Spleen (tissue), 11 donors: Measurements from ENCODE around the gene OXTR. TPM values are rescaled to one million over a fixed set of nuclear protein-coding genes. Genes with fewer than 3 reads are reported as not detected.

Source experiments
- DNase-seq: peaks from one replicate; pipeline ENCODE4 v3.0.0-alpha.2; 2020
- H3K27ac ChIP-seq, 8 donors: fragments of 200-600 bp; sonication (generic) in 7 of 8; 1 replicate in 4 of 8; 2 replicates in 4 of 8; pipeline versions ENCODE4 v1.5.0 to v1.8.0; 2016 to 2021; ENCODE audit warnings: inconsistent platforms in 4 of 8, mild to moderate bottlenecking in 4 of 8, moderate library complexity in 1 of 8
- H3K27me3 ChIP-seq, 7 donors: fragments of 200-600 bp; sonication (generic) in 6 of 7; replicated peaks in 1 of 7; 1 replicate in 4 of 7; 2 replicates in 3 of 7; pipeline versions ENCODE4 v1.5.0 to v1.8.0; 2016 to 2021; ENCODE audit warnings: inconsistent platforms in 3 of 7, mild to moderate bottlenecking in 1 of 7
- H3K36me3 ChIP-seq, 6 donors: fragments of 200-600 bp; sonication (generic) in 5 of 6; 1 replicate in 4 of 6; 2 replicates in 2 of 6; pipeline versions ENCODE4 v1.5.0 to v1.8.0; 2016 to 2021; ENCODE audit warnings: inconsistent platforms in 2 of 6
- H3K4me1 ChIP-seq, 6 donors: fragments of 200-600 bp; sonication (generic) in 5 of 6; 1 replicate in 3 of 6; 2 replicates in 3 of 6; pipeline versions ENCODE4 v1.5.0 to v1.8.0; 2016 to 2021; ENCODE audit warnings: inconsistent platforms in 3 of 6
- H3K4me3 ChIP-seq, 8 donors: fragments of 200-600 bp; sonication (generic) in 7 of 8; 1 replicate in 4 of 8; 2 replicates in 4 of 8; pipeline versions ENCODE4 v1.5.0 to v1.8.0; 2016 to 2021; ENCODE audit warnings: inconsistent platforms in 4 of 8, mild to moderate bottlenecking in 4 of 8, moderate library complexity in 2 of 8
- H3K9me3 ChIP-seq, 8 donors: fragments of 200-600 bp; sonication (generic) in 7 of 8; 1 replicate in 4 of 8; 2 replicates in 4 of 8; pipeline versions ENCODE4 v1.5.0 to v1.8.0; 2016 to 2021; ENCODE audit warnings: inconsistent platforms in 4 of 8
- POLR2A ChIP-seq, 3 donors: fragments of 450-650 bp; IDR thresholded peaks; one replicate each; pipeline ENCODE4 v1.5.1; 2017; ENCODE audit warnings: antibody characterized with exemption in 3 of 3, mild to moderate bottlenecking in 1 of 3
- POLR2AphosphoS5 ChIP-seq, 3 donors: sonication (generic); formaldehyde crosslinking; IDR thresholded peaks; one replicate each; pipeline ENCODE4 v1.5.1; 2017; ENCODE audit warnings: antibody characterized with exemption in 3 of 3
- WGBS, 5 donors: extraction: QIAGEN DNeasy Blood & Tissue Kit in 3 of 5; methylation state at CpG; one replicate each; pipeline versions ENCODE4 v1.1.5 to v1.1.7; 2013 to 2018; 5-methylcytosine and 5-hydroxymethylcytosine counted together
- intact Hi-C: fragments of 100-400 bp; cut with DNase I; formaldehyde crosslinking; loops from one replicate; pipeline ENCODE4 v1.15.0; 2023; ENCODE audit warnings: low total_unique reads
- polyA plus RNA-seq, 3 donors: library from polyadenylated mRNA; stranded (reverse); fragments of 200-250 nt; gene quantifications; one replicate each; pipeline ENCODE4 v1.2.1, GENCODE V29; 2013
- total RNA-seq, 7 donors: library from RNA; depleted of rRNA in 3 of 7; stranded (reverse); fragments of >200 nt in 3 of 7; fragmentation: NEBNext Ultra II Directional in 4 of 7; extraction: Animal tissue kit (Norgen Biotek cat#: 25700) in 4 of 7; gene quantifications; one replicate each; pipeline versions ENCODE4 v1.1.0 to v1.2.1, GENCODE V29; 2016 to 2021
- TF ChIP-seq, protein P1 (sequence below), 11 experiments: fragments of 200-600 bp in 7 of 11; fragments of 450-650 bp in 4 of 11; sonication (generic) in 4 of 11; IDR thresholded peaks in 8 of 11; conservative IDR thresholded peaks in 3 of 11; 1 replicate in 7 of 11; 2 replicates in 4 of 11; pipeline versions ENCODE4 v1.4.0 to v1.8.0; 2016 to 2021; ENCODE audit warnings: antibody characterized with exemption in 11 of 11, inconsistent platforms in 4 of 11, mild to moderate bottlenecking in 1 of 11
- donor health status: healthy with polysubstance abuse.
- donor health status: DM: no; HTN: no; CAD: no; lungs with moderate emphysema.
- donor health status: DM: no; HTN: no; CAD: no.
- donor health status: Bipolar disorder and iron deficiency.
- donor health status: healthy.
- donor health status: DM: no; HTN: no; CAD: no.
- donor health status: DM: yes; HTN: yes; CAD: no.

Gene OXTR
- total and polyA plus RNA-seq, 10 donors, result 0.19 to 1.4 (median 0.43) TPM

DNA sequence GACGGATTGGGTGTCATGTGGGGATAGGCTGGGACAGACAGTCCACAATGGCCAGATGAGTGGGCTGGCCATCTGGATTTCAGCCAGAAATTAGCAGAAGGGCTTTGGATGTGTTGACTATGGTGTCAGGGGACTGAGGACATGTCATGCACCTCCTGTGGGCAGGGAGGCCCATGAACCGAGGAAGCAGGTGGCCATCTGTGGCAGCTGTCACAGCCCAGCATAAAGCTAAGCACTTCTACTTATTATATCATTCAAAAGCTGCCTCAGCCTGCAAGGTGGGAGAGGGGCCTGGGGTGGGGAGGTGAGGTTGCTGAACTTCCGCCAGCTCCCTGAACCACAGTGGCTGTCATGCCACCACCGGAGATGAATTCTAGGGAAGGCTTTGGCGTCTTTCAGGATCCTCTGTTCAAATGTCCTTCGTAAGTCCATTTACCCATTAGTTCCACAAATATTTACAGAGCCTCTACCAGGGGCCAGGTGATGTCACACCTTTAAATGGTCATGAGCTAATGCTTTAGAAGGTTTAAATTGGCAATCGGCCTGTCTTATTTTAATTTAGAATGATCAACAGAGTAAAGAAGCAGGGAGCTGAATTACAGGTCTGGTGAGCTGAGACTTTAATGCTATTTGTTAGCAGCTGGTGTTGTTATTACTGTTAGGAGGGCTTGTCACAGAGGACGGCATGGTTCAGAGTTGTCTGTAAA lies 59.5 kb downstream of the OXTR start:
- TF ChIP-seq POLR2AphosphoS5 (IDR thresholded peaks at IDR 0.05) (no peak), POLR2A (IDR thresholded peaks at IDR 0.05) (no peak)
- TF ChIP-seq, protein P1, sequence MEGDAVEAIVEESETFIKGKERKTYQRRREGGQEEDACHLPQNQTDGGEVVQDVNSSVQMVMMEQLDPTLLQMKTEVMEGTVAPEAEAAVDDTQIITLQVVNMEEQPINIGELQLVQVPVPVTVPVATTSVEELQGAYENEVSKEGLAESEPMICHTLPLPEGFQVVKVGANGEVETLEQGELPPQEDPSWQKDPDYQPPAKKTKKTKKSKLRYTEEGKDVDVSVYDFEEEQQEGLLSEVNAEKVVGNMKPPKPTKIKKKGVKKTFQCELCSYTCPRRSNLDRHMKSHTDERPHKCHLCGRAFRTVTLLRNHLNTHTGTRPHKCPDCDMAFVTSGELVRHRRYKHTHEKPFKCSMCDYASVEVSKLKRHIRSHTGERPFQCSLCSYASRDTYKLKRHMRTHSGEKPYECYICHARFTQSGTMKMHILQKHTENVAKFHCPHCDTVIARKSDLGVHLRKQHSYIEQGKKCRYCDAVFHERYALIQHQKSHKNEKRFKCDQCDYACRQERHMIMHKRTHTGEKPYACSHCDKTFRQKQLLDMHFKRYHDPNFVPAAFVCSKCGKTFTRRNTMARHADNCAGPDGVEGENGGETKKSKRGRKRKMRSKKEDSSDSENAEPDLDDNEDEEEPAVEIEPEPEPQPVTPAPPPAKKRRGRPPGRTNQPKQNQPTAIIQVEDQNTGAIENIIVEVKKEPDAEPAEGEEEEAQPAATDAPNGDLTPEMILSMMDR (IDR thresholded peaks at IDR 0.05 in 8 of 11, conservative IDR thresholded peaks at IDR 0.05 in 3 of 11), result no peak
- DNase-seq, result peak; percentile 42
- WGBS, 5 donors, result 79 to 88% (median 83%) methylated on average over 8 of the region's 8 CpGs
- Histone ChIP-seq H3K4me3 (no peak overlapping the region), H3K27me3 (no peaks in the 10 kb centered on the region), H3K4me1 (no peaks in the 10 kb centered on the region), H3K36me3 (no peaks in the 10 kb centered on the region), H3K27ac (no peak overlapping the region), H3K9me3 (peaks cover 0 to 22% (median 9%) of the 10 kb centered on the region in 8 donors)
- intact Hi-C loops, result no loop called here

DNA sequence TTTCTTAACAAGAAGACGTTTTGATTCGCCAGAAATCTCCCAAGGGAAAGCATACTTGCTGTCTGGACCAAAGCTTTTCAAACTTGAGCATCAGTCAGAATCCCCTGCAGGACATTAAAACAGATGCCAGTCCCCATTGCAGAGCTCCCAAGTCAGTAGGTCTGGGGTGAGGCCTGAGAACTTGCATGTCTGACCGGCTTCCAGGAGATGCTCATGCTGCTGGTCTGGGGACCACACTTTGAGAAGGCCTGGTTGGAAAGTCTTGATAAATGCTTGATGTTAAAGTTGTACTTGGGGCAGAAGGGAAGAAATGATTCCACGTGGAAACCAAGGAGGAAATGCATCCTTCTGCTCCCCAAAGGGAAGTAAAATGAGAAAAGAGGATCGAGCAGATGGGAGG lies 60.1 kb downstream of the OXTR start:
- H3K4me3 ChIP-seq, result no peak overlapping the region
- TF ChIP-seq POLR2A (IDR thresholded peaks at IDR 0.05), result no peak
- no peak for TF ChIP-seq POLR2AphosphoS5 (IDR thresholded peaks at IDR 0.05)
- TF ChIP-seq, protein P1 (IDR thresholded peaks at IDR 0.05 in 8 of 11, conservative IDR thresholded peaks at IDR 0.05 in 3 of 11), result no peak
- H3K27me3 ChIP-seq, result no peaks in the 10 kb centered on the region
- DNase-seq, result no peak
- H3K9me3 ChIP-seq, result peaks cover 0 to 25% (median 9%) of the 10 kb centered on the region in 8 donors
- no peaks in the 10 kb centered on the region for H3K4me1 ChIP-seq
- intact Hi-C loops, result no loop called here
- no peaks in the 10 kb centered on the region for H3K36me3 ChIP-seq
- no peak overlapping the region for H3K27ac ChIP-seq
- WGBS, 5 donors, result 60 to 68% (median 65%) methylated on average over 5 of the region's 5 CpGs

DNA sequence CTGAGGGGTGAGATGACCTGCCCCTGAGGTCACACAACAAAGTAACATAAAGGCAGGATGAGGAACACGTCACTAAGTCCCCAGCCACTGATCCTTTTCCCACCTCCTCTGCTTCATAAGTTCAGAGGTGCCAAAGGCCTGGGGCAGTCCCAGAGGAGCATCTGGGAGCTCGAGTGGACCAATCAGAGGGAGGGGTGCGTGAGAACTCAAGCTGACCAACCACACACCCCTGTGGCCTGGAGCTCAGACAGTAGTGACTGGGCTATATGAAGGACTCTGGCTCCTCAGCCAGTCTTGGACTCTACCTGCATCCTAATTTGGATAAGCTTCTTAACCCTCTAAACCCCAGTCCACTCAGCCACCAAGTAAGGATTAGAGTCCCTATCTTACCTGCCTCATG lies 63.8 kb downstream of the OXTR start:
- 60 to 90% (median 83%) methylated on average over 2 to 3 of the region's 3 CpGs for WGBS, 5 donors
- intact Hi-C loops, result no loop called here

DNA sequence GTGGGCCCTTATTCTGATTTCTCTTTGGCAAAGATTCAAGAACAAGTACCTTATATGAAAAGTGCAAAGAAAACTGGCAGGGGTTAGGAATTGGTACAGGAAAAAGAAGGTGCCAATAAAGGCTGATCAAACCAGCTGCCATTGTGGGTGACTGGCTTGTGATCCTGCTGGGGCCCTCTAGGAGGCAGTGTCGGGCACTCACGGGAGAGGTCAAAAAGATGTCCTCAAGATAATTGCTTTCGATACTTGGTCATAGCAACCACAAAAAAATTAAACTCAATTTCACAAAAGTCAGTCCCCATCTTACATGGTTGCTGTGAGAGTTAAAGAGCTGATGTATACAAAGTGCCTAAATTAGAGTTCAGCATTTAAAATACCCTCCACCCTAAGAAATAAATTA lies 66.9 kb downstream of the OXTR start:
- Histone ChIP-seq H3K27ac (no peak overlapping the region), H3K9me3 (peaks cover 0 to 32% (median 21%) of the 10 kb centered on the region in 8 donors), H3K27me3 (no peaks in the 10 kb centered on the region), H3K4me1 (no peaks in the 10 kb centered on the region), H3K4me3 (no peak overlapping the region), H3K36me3 (no peaks in the 10 kb centered on the region)
- WGBS, 5 donors, result 33 to 50% (median 42%) methylated on average over 3 of the region's 3 CpGs
- intact Hi-C loops, result no loop called here
- DNase-seq, result no peak
- TF ChIP-seq POLR2A (IDR thresholded peaks at IDR 0.05) (no peak), POLR2AphosphoS5 (IDR thresholded peaks at IDR 0.05) (no peak)
- TF ChIP-seq, protein P1 (IDR thresholded peaks at IDR 0.05 in 8 of 11, conservative IDR thresholded peaks at IDR 0.05 in 3 of 11), result no peak

More for the DNA sequence above, 63.8 kb downstream of the OXTR start:
- Histone ChIP-seq H3K9me3 (peaks cover 0 to 25% (median 9%) of the 10 kb centered on the region in 8 donors), H3K27ac (no peak overlapping the region), H3K36me3 (no peaks in the 10 kb centered on the region), H3K4me1 (no peaks in the 10 kb centered on the region), H3K4me3 (no peak overlapping the region), H3K27me3 (no peaks in the 10 kb centered on the region)
- TF ChIP-seq POLR2AphosphoS5 (IDR thresholded peaks at IDR 0.05) (no peak), POLR2A (IDR thresholded peaks at IDR 0.05) (no peak)
- TF ChIP-seq, protein P1 (IDR thresholded peaks at IDR 0.05 in 8 of 11, conservative IDR thresholded peaks at IDR 0.05 in 3 of 11), result no peak
- no peak for DNase-seq
